Osteoblast (primary cell): ENCODE data around the gene DNAH8. TPM values are rescaled to one million over a fixed set of nuclear protein-coding genes. Genes with fewer than 3 reads are reported as not detected.

Experiments used
- DNase-seq: peaks from one replicate; pipeline ENCODE4 v3.0.0; 2011; ENCODE audit warnings: low spot score, mixed read lengths; ENCODE audit not compliant: insufficient read length; ENCODE audit errors: missing footprints
- H2AFZ ChIP-seq: 2 replicates; pipeline ENCODE4 v1.6.0; 2011; ENCODE audit warnings: mild to moderate bottlenecking, low read length
- H3K27ac ChIP-seq: 2 replicates; pipeline ENCODE4 v1.5.1; 2011; ENCODE audit warnings: mild to moderate bottlenecking, low read depth, low read length, moderate library complexity
- H3K27me3 ChIP-seq: 2 replicates; pipeline ENCODE4 v1.6.0; 2012; ENCODE audit warnings: mild to moderate bottlenecking, control low read depth, inconsistent platforms, low read length, moderate library complexity; ENCODE audit not compliant: insufficient read depth
- H3K36me3 ChIP-seq: 2 replicates; pipeline ENCODE4 v1.5.1; 2011; ENCODE audit warnings: mild to moderate bottlenecking, low read length, control low read depth, moderate library complexity; ENCODE audit not compliant: insufficient read depth
- H3K4me1 ChIP-seq: 2 replicates; pipeline ENCODE4 v1.5.1; 2011; ENCODE audit warnings: mild to moderate bottlenecking, low read length, control low read depth, moderate library complexity; ENCODE audit not compliant: insufficient read depth
- H3K4me2 ChIP-seq: 2 replicates; pipeline ENCODE4 v1.6.0; 2011; ENCODE audit warnings: mild to moderate bottlenecking, low read length; ENCODE audit not compliant: insufficient read depth
- H3K4me3 ChIP-seq: fragments of 200-600 bp; sonication (generic); 3 replicates; pipeline ENCODE4 v1.5.1; 2012; ENCODE audit warnings: mild to moderate bottlenecking, low read length, inconsistent platforms; ENCODE audit not compliant: insufficient read depth
- H3K79me2 ChIP-seq: 2 replicates; pipeline ENCODE4 v1.6.0; 2012; ENCODE audit warnings: mild to moderate bottlenecking, low read length, control low read depth, inconsistent platforms; ENCODE audit not compliant: insufficient read depth
- H3K9me3 ChIP-seq: 2 replicates; pipeline ENCODE4 v1.5.1; 2011; ENCODE audit warnings: low read depth, low read length, control low read depth
- H4K20me1 ChIP-seq: 2 replicates; pipeline ENCODE4 v1.6.0; 2012; ENCODE audit warnings: mild to moderate bottlenecking, low read length, control low read depth; ENCODE audit not compliant: insufficient read depth
- total RNA-seq: library from RNA; depleted of rRNA; stranded (reverse); fragments of >200 nt; gene quantifications from 2 replicates; pipeline ENCODE4 v1.2.3, GENCODE V29; 2012
- TF ChIP-seq, protein P1 (sequence below): IDR thresholded peaks from 2 replicates; pipeline ENCODE4 v1.5.1; 2011; ENCODE audit warnings: mild to moderate bottlenecking, low read depth, low read length, moderate library complexity; ENCODE audit errors: extremely low read depth

The DNAH8 gene
- total RNA-seq, 1 donor, result 0.36 TPM

GRCh38 chr6:39037082-39037508 is 322.0 kb downstream of the DNAH8 start:
- no peaks in the 10 kb centered on the region for H3K9me3 ChIP-seq
- no peak overlapping the region for H3K27ac ChIP-seq
- no peaks in the 10 kb centered on the region for H3K36me3 ChIP-seq
- no peak overlapping the region for H2AFZ ChIP-seq
- DNase-seq, result no peak
- TF ChIP-seq, protein P1, sequence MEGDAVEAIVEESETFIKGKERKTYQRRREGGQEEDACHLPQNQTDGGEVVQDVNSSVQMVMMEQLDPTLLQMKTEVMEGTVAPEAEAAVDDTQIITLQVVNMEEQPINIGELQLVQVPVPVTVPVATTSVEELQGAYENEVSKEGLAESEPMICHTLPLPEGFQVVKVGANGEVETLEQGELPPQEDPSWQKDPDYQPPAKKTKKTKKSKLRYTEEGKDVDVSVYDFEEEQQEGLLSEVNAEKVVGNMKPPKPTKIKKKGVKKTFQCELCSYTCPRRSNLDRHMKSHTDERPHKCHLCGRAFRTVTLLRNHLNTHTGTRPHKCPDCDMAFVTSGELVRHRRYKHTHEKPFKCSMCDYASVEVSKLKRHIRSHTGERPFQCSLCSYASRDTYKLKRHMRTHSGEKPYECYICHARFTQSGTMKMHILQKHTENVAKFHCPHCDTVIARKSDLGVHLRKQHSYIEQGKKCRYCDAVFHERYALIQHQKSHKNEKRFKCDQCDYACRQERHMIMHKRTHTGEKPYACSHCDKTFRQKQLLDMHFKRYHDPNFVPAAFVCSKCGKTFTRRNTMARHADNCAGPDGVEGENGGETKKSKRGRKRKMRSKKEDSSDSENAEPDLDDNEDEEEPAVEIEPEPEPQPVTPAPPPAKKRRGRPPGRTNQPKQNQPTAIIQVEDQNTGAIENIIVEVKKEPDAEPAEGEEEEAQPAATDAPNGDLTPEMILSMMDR, result no peak
- no peaks in the 10 kb centered on the region for H3K79me2 ChIP-seq
- no peak overlapping the region for H3K4me3 ChIP-seq
- H3K4me2 ChIP-seq, result no peak overlapping the region
- peaks cover 9% of the 10 kb centered on the region for H3K27me3 ChIP-seq
- H4K20me1 ChIP-seq, result no peaks in the 10 kb centered on the region
- no peaks in the 10 kb centered on the region for H3K4me1 ChIP-seq

GRCh38 chr6:39037707-39038106 is 322.6 kb downstream of the DNAH8 start:
- Histone ChIP-seq H3K36me3 (no peaks in the 10 kb centered on the region), H3K27me3 (peaks cover 9% of the 10 kb centered on the region), H3K9me3 (no peaks in the 10 kb centered on the region), H3K4me1 (no peaks in the 10 kb centered on the region), H2AFZ (no peak overlapping the region), H3K4me3 (no peak overlapping the region), H3K79me2 (no peaks in the 10 kb centered on the region), H4K20me1 (no peaks in the 10 kb centered on the region), H3K4me2 (no peak overlapping the region), H3K27ac (no peak overlapping the region)
- TF ChIP-seq, protein P1, result no peak
- peak; percentile 62 for DNase-seq

DNA sequence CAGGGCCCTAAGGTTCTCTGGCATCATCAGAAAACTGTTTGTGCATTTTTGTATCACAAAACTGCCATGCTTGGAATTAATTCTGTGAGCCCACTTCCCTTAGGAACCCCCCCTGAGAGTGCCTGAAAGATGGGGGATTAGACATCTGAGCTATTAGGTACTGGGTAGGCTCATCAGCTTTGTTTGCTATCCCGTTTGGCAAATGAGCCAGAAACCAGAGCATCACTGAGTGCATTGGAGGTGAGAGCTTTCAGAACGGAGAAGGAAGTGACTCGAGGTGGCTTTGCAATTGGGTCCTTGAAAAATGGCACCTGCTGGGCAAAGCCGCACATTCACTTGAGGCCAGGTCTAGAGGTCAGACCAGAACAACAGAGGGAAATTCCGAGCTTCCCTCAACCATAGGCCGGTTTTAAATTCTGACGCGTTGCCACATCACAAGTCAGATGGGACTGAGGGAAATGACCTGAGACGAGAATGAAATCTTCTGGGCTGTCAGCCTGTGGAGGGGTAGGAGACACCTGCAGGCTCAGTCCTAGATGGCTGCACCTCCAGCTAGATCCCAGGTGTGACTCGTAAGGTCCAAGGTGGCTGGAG is 325.1 kb downstream of the DNAH8 start:
- no peak overlapping the region for H3K27ac ChIP-seq
- H3K4me3 ChIP-seq, result no peak overlapping the region
- no peaks in the 10 kb centered on the region for H3K9me3 ChIP-seq
- no peak overlapping the region for H2AFZ ChIP-seq
- H3K79me2 ChIP-seq, result no peaks in the 10 kb centered on the region
- no peaks in the 10 kb centered on the region for H4K20me1 ChIP-seq
- H3K36me3 ChIP-seq, result no peaks in the 10 kb centered on the region
- H3K4me2 ChIP-seq, result no peak overlapping the region
- H3K27me3 ChIP-seq, result peaks cover 6% of the 10 kb centered on the region
- TF ChIP-seq, protein P1, result no peak
- DNase-seq, result peak; percentile 51
- H3K4me1 ChIP-seq, result no peaks in the 10 kb centered on the region

DNA sequence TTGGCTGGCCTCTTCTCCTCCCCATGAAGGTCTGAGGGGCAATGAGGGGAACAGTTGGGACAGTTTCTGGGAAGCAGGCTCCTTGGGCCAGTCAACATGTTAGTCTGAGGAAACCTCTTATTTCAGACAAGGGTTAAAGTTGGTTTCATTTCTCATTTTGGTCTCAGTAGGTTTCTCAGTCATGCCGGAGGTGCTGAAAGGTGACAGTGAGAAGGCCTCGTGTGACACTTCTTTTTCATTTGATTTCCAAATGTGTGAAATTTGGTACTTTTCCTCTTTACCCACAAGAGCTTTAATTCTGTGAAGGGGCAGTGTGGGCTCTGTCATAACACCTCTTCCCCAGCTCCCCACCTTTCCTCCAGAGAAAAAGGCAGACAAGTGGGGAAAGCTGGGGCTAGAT is 326.0 kb downstream of the DNAH8 start:
- DNase-seq, result no peak
- Histone ChIP-seq H3K27me3 (peaks cover 6% of the 10 kb centered on the region), H3K79me2 (no peaks in the 10 kb centered on the region), H4K20me1 (no peaks in the 10 kb centered on the region), H3K4me1 (no peaks in the 10 kb centered on the region), H3K4me3 (no peak overlapping the region), H3K27ac (no peak overlapping the region), H3K36me3 (no peaks in the 10 kb centered on the region), H2AFZ (no peak overlapping the region), H3K9me3 (no peaks in the 10 kb centered on the region), H3K4me2 (no peak overlapping the region)
- TF ChIP-seq, protein P1, result no peak
